GM12874 (cell line): Measurements from ENCODE around the gene AUNIP.
A peak's percentile ranks its signal among the peaks of the same experiment; 100 is the strongest.

Source experiments
- TF ChIP-seq, protein P1 (sequence below): IDR thresholded peaks from 2 replicates; pipeline ENCODE4 v1.5.1; 2011; ENCODE audit warnings: low read depth, mild to moderate bottlenecking, control low read depth, low read length, moderate library complexity; ENCODE audit not compliant: insufficient read depth

Gene AUNIP

DNA sequence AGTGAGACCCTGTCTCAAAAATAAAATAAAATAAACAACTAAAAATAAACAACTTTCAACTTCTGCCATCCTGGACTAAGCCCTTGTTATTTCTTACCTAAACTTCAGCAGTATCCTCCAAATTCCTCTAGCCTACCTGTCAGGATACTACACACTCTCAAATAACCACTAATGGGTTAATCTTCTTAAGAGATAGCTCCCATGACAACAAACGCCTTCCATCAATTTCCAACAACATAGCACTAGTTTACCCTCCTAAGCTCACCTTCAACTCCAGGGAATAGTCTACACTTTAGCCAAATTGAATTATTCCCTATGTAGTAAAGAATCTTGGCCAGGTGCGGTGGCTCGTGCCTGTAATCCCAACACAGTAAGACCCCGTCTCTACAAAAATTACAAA is 11.3 kb downstream of the AUNIP start:
- TF ChIP-seq, protein P1, sequence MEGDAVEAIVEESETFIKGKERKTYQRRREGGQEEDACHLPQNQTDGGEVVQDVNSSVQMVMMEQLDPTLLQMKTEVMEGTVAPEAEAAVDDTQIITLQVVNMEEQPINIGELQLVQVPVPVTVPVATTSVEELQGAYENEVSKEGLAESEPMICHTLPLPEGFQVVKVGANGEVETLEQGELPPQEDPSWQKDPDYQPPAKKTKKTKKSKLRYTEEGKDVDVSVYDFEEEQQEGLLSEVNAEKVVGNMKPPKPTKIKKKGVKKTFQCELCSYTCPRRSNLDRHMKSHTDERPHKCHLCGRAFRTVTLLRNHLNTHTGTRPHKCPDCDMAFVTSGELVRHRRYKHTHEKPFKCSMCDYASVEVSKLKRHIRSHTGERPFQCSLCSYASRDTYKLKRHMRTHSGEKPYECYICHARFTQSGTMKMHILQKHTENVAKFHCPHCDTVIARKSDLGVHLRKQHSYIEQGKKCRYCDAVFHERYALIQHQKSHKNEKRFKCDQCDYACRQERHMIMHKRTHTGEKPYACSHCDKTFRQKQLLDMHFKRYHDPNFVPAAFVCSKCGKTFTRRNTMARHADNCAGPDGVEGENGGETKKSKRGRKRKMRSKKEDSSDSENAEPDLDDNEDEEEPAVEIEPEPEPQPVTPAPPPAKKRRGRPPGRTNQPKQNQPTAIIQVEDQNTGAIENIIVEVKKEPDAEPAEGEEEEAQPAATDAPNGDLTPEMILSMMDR = no peak

DNA sequence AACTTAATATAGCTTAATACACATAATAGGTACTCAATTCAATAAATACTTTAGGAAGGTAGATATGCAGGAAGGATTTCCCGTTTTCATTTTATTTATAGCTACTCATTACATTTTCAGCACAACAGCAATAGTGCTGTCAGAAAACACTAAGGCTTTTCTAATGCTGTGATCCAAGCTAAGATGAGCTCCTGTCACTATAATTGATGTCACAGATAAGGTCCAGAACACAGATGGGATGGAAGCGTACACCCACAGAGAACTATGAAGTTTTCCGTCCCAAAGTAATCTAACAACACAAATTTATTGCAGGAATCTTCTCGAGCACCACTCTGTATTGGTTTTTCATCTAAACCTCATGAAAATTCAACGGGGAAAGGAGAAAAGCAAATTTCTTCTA is 13.6 kb downstream of the AUNIP start:
- TF ChIP-seq, protein P1 = no peak

DNA sequence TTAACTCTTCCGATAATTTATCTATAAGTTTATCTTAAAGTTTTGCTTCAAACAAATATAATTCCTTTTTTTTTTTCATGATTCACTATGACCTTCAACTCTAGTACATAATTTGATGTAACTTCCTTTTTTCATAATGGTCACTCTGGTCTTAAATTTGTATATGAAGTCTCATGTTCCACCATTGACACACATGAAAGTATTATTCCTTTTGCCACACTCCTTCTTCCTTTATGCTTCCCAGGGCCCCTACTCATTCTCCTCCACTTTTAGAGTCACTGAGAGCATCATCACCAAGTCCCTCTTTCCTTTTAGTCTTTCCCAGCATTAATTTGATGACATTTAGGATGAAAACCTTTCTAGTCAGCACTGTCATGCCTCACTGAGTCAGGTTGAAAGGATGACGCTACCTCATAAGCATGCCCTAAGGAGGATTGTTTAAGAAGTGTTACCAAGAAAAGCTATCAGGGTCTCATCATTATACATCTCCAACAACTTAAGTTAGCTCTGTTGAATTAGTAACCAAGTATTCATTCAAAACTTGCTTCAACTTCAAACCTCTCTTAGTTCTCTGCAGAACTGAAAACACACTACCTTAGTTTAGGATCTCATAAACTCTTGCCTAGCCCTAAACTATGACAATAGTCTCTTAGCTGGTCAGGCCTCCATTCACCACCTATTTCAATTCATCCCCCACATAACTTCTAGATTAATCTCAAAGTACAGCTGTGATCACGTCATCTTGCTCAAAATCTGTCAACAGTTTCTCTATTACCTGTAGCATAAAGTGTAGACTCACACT is 14.5 kb downstream of the AUNIP start:
- TF ChIP-seq, protein P1 = no peak

DNA sequence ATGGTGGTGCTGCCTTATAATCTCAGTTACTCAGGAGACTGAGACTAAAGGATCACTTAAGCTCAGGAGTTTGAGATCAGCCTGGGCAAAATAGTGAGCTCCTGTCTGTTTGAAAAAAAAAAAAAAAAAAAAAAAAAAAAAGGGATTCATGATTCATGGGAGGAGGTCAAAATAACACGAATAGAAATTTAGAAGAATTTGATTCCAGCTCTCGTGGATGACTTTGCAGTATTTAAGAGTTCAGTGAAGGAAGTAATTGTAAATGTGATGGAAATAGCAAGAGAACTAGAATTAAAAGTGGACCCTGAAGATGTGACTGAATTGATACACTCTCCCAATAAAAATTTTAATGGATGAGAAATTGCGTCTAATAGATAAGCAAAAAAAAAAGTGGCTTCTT is 15.8 kb downstream of the AUNIP start:
- TF ChIP-seq, protein P1 = no peak

- TF ChIP-seq, protein P1 = peak; percentile 33; the same call in 1 of the 2 replicates
These were observed 21.9 kb downstream of the AUNIP start for GRCh38 chr1:25837262-25837875.

GRCh38 chr1:25836695-25837094 is 22.6 kb downstream of the AUNIP start:
- TF ChIP-seq, protein P1 = no peak

- TF ChIP-seq, protein P1 = no peak
These were observed 24.4 kb downstream of the AUNIP start for GRCh38 chr1:25834894-25835293.
